ENCODE measurements around the gene EDN2.

DNA sequence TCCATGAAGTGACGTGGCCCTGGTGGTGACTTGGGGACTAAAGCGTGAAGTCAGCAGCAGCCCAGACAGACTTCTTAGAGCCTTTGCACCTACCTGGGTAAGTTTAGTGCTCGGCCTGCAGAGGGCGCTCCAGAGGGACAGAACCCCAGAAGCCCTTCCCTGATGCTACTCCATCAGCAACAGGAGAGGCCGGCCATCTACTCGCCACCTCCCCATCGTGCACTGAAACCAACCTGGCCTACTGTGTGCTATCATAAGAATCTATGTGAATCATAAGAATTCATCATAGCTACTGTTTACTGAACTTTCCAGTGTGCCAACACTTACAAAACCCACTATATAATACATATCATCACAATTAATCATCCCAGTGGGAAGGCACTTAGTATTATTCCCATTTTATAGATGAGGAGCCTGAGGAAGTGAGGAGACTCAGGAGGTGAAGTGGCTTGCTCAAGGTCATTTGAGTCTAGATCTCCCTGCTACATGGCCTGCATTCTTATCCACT, 7.9 kb upstream of the EDN2 start:
- TF ChIP-seq, protein P1, sequence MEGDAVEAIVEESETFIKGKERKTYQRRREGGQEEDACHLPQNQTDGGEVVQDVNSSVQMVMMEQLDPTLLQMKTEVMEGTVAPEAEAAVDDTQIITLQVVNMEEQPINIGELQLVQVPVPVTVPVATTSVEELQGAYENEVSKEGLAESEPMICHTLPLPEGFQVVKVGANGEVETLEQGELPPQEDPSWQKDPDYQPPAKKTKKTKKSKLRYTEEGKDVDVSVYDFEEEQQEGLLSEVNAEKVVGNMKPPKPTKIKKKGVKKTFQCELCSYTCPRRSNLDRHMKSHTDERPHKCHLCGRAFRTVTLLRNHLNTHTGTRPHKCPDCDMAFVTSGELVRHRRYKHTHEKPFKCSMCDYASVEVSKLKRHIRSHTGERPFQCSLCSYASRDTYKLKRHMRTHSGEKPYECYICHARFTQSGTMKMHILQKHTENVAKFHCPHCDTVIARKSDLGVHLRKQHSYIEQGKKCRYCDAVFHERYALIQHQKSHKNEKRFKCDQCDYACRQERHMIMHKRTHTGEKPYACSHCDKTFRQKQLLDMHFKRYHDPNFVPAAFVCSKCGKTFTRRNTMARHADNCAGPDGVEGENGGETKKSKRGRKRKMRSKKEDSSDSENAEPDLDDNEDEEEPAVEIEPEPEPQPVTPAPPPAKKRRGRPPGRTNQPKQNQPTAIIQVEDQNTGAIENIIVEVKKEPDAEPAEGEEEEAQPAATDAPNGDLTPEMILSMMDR (IDR thresholded peaks at IDR 0.05): no peak
- no peak for TF ChIP-seq EP300 (IDR thresholded peaks at IDR 0.05)

Measured in ovary (tissue), 3 donors.